HG02571 (cell line): ENCODE measurements around the gene CDC34.

ENCODE experiments used
- ATAC-seq: cut with Tn5 transposase; IDR thresholded peaks from one replicate; pipeline ENCODE4 v1.9.1; 2021; ENCODE audit warnings: mild to moderate bottlenecking, moderate library complexity; ENCODE audit not compliant: unreplicated experiment

Gene CDC34

DNA sequence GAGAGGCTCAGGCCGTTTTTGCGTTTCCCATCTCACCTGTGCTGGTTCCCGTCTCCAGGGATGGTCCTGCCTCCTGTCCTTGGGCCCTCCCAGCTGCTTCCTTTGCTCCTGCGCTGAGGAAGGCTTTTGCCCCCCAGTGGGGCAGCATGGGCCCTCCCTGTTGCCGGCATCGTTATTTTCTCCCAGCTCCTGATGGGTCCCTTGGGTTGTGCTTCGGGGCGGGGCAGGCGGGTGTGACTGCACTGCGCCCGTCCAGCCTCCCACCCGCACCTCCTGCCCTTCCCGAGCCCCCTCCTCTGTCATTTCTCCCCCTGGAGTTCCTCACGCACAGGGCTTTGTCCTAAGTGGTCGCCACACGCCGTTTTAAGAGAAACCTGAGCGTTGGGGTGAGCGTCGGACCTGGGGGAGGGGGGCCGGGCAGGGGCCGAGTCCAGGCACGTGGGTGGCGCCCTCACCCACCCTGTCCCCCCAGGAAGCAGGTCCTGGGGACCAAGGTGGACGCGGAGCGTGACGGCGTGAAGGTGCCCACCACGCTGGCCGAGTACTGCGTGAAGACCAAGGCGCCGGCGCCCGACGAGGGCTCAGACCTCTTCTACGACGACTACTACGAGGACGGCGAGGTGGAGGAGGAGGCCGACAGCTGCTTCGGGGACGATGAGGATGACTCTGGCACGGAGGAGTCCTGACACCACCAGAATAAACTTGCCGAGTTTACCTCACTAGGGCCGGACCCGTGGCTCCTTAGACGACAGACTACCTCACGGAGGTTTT is 9.5 kb downstream of the CDC34 start:
- no peak for ATAC-seq

GRCh38 chr19:541699-542098 is 10.1 kb downstream of the CDC34 start:
- no peak for ATAC-seq

DNA sequence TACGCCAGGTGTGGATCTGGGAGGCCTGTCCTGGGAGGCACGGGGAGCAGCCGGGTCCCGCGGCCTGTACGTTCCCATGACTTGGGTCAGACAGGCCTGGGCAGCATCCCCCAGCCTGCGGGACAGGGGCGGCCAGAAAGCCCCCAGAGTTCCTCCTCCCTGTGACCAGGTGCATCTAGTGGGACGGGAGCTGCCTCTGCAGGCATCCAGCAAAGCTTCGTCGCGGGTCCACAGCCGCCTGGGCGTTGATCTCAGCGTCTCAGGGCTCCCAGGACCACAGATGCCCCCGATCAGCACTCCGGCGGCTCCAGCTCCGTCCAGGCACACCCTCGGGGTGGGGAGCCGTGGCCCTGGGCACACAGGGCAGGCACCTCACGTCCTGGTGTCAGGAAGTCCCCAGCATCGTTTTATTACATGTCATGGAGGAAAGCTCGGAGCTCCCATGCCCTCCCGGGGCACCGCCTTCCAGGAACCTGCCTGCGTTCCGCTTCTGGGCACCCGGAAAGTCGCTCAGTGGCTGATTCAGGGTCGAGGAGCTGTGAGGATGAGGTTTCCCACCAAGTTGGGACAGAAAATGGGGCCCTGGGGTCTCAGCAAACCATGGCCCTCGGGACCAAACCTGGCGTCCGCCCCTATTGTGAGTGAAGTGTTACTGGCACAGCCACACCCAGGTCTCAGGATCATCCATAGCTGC is 10.8 kb downstream of the CDC34 start:
- no peak for ATAC-seq

DNA sequence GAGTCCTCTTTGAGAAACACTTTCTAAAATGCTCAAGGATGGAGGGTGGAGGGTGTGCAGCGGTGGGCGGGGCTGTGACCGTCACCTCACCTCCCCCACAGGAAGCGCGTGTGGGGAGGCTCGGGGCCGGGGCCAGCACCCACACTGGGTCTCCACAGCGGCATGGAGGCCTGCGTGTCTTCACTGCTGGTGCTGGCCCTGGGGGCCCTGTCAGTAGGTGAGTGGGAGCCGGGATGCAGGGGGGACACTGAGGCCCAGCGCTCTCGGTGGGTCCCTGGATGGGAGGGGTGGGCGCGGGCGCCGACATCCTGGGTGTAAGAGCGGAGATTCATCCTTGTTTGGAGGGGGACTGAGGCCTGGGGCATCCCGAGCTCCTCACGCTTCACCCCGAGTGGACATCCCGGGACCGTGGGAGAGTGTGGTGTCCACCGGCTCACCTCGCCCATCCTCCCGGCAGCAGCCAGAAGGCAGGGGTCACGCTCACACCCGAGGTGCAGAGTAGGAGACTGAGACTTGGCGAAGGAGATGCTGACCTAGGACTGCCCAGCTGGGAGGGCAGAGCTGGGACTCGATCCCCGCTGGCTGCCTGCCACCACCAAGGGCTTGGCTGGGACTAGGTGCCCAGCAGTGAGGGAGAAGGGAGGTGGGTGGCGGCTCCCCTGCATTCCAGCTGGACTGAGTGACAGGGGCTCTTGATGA is 12.5 kb downstream of the CDC34 start, which contains the start of gene GZMM:
Gene GZMM (plus strand): TSS at position 144 of the 699 bp plus-strand sequence. CDS start 19 bp downstream, at position 163.
- no peak for ATAC-seq

- ATAC-seq, result no peak
Measured at GRCh38 chr19:547117-547516, 15.6 kb downstream of the CDC34 start.

- no peak for ATAC-seq
Measured at GRCh38 chr19:547836-548720, 16.5 kb downstream of the CDC34 start.

GRCh38 chr19:548886-549830 is 17.6 kb downstream of the CDC34 start:
- ATAC-seq, result no peak

- no peak for ATAC-seq
Measured at GRCh38 chr19:554817-555216, 23.3 kb downstream of the CDC34 start.

GRCh38 chr19:555474-555808 is 23.9 kb downstream of the CDC34 start:
- ATAC-seq, result no peak

DNA sequence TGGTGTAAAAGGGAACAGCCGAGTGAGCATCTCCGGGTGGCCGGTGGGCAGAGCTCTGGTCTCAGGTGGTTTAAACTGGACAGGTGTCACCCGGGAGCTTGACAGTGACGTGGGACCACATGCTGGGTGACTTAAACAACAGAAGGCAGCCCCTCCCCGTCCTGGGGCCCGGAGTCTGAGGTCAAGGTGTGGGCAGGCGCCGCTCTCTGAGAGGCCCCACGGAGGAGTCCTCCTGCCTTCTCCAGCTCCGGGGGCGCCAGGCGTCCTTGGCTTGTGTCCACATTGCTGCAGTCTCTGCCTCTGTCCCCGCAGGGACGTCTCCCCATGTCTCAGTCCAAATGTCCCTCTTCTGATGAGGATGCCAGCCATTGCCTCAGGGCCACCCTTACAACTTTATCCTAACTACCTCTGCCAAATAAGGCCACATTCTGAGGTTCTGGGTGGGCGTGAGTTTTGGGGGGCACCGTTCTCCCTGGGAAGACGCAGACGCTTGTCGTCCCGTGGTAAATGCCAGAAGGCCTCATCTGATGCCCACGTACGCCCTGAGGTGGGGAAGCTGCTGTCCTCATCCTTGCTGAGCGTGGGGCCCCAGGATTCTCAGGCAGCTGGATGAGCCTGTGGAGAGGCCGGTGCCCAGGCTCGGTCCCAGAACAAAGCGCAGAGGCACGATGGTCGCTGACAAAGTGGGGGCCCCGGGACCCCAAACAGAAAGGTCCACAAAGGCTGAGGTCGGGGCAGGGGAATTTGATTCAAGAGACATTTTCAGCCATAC is 25.2 kb downstream of the CDC34 start:
- ATAC-seq, result no peak

DNA sequence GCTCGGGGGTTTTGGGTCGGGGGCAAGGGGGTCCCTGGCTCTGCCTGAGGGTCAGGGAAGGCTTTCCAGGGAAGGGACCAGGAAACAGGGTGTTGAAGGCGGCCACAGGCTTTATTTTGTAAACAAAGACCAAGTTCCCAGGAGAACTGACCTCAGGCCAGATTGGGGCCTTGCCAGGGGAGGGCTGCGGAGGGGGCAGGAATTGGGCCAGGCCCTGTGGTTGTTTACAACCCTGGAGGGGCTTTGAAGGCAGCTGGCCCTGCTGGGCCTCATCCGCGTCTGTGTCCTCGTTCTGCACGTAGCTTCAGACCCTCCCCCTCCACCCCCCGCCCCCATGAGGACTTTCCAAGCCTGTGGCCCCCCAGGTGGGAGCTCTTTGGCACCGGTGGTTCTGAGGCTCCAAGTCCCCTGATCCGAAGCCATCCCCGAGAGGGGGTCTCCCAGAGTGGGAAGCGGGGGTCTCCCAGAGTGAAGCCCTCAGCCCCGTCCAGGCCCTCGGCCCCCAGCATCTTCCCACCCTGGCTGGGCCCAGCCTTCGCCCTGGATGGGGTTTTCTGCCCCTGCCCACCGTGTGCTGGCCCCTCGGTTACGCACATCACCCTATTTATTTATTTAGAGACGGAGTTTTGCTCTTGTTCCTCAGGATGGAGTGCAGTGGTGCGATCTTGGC is 27.3 kb downstream of the CDC34 start:
- no peak for ATAC-seq

- no peak for ATAC-seq
Measured at GRCh38 chr19:560121-560520, 28.6 kb downstream of the CDC34 start.

DNA sequence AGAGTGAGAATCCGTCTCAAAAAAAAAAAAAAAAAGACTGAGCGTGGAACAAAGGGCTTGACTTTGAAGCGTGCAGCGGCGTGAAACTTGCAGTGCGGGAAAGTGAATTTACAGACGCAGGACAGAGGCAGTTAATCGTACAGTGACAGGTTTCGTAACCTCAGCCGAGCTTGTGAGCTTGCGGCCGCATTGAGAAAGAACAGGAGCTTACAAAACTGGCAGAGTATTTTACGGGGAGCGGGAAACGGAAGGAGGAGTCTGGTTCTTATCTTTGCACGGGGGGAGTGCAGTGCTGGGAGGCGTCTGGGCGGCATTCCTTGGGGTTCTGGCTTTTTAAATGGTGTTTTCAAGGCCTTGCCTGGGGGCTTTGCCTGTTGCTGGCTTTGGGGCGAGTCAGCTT is 34.8 kb downstream of the CDC34 start:
- no peak for ATAC-seq

GRCh38 chr19:566844-567243 is 35.3 kb downstream of the CDC34 start:
- no peak for ATAC-seq

GRCh38 chr19:567296-567900 is 35.8 kb downstream of the CDC34 start:
- no peak for ATAC-seq

GRCh38 chr19:570251-570686 is 38.7 kb downstream of the CDC34 start:
- ATAC-seq, result no peak

DNA sequence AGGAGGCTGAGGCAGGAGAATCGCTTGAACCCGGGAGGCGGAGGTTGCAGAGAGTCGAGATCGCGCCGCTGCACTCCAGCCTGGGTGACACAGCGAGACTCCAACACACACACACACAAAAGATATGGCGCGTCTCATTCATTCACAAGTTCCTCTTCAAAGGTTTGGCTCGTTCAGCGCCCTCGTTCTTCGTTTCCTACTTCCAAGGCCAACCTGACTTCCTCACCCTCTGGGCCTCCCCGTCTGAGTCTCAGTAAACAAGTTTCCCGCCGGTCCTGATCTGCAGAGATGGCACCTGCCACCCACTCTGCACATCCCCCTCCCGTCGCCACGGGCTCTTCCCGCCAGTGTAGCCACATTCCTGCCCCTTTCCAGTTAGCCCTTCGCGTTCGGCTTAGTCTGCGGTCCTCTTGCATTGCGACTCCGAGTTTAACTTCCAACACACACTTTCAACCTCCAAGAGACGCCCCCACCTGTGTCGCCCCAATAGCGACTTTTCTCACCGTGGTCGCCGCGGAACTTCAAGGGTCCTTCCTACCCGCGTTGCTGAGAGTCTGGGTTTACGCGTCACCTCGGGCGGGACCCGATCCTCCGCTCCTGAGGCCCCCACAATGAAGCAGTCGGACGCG is 39.5 kb downstream of the CDC34 start:
- no peak for ATAC-seq

DNA sequence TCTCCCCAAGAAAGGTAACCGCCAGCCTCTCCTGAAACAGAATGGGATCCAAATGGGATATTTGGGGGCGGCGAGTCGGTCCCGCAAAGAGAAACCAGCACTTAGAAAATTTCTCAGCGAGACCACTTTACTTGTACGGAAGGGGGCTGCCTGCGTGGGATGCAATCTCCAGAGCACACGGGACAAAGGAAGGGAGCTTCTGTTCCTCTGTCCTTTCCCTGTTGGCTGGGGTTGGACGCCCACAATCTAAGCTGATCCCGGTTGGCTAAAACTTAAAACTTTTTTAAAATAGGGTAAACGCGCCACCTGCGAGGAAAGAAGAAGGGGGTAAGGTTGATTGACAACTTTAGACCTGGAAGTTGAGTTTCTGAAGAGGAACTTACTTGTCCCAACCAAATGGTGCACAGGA is 40.0 kb downstream of the CDC34 start:
- ATAC-seq, result no peak
